Stimulated activated CD4-positive, alpha-beta T cell treated with anti-CD3 and anti-CD28 coated beads, Interleukin-2, amount 100 ng/mL, for 24 hours (primary cell): ENCODE measurements around the gene PCED1B.
"Not testable (repeated sequence)": the region's sequence is repeated elsewhere in the genome, so short reads cannot be mapped to it uniquely, and the experiment has no call there.

Experiments used
- DNase-seq, 2 donors: peaks; one replicate each; pipeline ENCODE4 v3.0.0-alpha.2; 2020

Gene PCED1B

GRCh38 chr12:47079468-47079980 lies at the start of gene PCED1B, which contains the start of gene AMIGO2:
Gene PCED1B, plus strand, starts transcription at chr12:47079621. Its CDS starts 155,443 bp downstream, at chr12:47235064.
Gene AMIGO2, minus strand, starts transcription at chr12:47079959. Its CDS starts 957 bp downstream, at chr12:47079002.
- DNase-seq = peak; percentile 70 to 77

DNA sequence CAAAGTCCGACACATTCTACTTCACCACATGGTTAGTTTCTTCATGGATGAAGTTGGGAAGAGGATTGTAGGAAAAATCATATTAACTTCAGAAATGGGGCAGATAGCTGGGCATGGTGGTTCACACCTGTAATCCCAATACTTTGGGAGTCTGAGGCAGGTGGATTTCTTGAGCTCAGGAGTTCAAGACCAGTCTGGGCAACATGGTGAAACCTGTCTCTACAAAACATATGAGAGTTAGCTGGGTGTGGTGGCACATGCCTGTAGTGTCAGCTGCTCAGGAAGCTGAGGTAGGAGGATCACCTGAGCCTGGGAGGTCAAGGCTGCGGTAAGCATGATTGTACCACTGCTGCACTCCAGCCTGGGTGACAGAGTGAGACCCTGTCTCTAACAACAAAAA lies 49.5 kb upstream of the PCED1B start:
- DNase-seq = no peak

- no peak for DNase-seq
These were observed 46.8 kb upstream of the PCED1B start for GRCh38 chr12:47032644-47033043.

DNA sequence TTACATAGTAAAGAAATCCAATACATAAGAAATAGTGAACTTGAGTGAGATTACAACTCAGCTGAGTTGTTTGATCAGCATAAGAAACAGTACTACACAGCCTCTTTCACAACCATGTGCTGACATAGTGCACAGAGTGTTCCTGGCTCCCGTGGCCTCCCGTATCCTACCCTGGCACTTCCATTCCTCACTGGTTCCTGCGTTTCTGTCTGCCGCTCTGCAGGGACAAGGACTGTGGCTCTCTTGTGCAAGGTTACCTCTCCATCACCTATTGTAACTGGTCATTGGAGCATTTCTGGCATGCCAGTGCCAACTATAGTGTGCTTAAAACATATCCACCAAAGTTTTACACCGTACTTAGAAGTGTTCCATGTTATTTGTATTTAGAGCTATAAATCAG lies 46.3 kb upstream of the PCED1B start:
- DNase-seq = no peak

GRCh38 chr12:47033789-47034555 lies 45.4 kb upstream of the PCED1B start:
- DNase-seq = no peak

GRCh38 chr12:47034661-47035060 lies 44.8 kb upstream of the PCED1B start:
- no peak for DNase-seq

- DNase-seq = no peak
These were observed 43.9 kb upstream of the PCED1B start for GRCh38 chr12:47035484-47035883.

DNA sequence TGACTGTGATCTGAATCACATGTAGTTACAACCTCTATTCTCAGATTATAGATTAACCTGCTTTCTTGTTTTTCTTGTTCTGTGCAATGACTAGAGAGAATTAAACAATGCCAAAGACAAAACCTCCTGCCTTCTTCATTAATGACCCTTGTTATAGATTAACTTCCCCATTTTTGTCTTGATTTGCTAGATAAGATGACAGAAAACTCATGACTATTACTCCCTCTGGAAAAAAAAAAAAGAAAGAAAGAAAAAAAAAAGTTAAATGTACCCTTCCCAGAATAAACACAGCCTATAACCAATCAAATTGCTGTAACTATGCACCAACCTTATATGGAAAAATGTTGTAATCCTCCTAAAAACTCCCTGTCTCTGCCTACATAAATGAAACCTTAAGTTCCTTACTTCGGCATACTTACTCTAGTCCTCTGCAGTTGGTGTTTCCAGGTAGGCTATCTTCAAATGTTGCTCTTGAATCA lies 41.1 kb upstream of the PCED1B start:
- DNase-seq = no peak

DNA sequence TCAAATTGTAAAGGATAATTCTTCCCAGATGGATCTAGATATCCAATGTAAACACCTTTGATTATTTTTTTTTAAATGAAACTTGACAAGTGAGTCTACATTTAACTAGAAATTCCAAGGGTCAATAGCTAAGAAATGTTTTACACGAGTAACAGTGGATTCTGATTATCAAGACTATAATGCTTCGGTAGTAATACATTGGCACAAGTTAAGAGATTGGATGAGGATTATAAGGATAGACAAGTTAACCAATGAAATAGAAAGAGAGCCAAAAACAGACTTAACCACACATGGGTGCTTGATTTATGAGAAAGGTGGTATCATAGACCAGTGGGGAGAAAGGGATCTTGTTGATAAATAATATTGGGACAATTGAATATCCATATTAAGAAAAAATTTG lies 40.3 kb upstream of the PCED1B start:
- no peak for DNase-seq

DNA sequence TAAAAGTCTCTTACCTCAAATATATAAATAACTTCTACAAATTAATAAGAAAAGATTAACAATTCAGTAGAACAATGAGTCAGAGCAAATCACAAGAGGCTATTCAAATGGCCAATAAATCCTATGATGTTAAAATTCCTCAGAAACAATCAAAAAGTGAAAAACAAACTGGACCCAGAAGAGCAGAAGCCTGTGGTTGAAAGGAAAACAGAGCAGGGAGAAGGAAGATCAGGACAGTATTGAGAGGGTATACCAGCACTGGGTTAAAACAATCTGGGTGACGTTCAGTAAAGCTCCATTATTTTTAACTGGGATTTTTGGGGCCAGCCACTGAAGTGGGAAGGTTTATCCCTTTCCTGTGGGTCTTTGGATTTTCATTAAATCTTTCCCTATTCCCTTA lies 39.7 kb upstream of the PCED1B start:
- DNase-seq = no peak

DNA sequence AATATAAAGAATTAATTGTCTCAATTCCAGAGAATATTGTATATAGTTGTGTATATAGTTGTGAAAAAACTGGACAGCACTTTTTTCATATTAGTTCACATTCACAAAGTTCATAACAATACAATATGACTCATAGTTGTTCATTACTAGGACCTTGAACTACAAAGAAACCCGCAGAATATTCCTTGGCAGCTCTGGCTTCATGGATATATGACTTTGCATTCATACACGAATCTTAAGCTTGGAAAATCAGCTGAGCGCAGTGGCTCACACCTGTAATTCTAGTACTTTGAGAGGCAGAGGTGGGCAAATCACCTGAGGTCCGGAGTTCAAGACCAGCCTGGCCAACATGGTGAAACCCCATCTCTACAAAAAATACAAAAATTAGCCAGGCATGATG lies 38.1 kb upstream of the PCED1B start:
- DNase-seq = no peak

- DNase-seq = no peak
These were observed 30.9 kb upstream of the PCED1B start for GRCh38 chr12:47048541-47048940.

- not testable (repeated sequence) for DNase-seq
These were observed 28.1 kb upstream of the PCED1B start for GRCh38 chr12:47051291-47051690.

DNA sequence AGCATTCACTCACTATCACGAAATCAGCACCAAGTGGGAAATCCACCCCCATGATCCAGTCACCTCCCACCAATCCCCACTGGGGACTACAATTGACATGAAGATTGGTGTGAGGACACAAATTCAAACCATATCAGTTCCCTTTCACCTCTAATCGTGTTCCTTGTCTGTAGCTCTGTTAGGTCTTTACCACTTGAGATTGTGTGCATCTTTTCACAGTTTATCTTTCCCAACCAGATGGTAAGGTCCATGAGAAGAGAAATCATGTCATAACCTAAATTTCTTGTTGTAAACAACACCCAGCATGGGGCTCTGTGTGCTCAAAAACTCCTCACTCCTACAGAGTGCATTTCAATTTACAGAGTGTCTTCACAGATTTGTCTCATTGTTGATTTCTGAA lies 27.1 kb upstream of the PCED1B start:
- no peak for DNase-seq

- no peak for DNase-seq
These were observed 25.5 kb upstream of the PCED1B start for GRCh38 chr12:47053961-47054360.

DNA sequence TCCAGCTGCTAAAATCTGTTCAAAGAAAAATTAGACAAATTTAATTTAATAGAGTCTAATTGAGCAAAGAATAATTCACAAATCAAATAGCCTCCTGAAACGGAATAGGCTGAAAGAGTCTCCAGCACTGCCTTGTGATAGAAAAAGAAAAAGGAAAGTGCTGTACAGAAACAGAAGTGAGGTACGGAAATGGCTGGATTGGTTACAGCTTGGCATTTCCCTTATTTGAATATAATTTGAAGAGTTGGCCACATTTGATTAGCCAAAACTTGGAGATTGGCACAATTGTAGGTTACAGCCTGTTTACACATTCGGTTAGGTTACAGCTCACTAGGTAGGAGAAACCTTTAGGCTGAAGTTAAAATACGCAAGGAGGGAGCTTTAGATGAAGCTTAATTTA lies 24.8 kb upstream of the PCED1B start:
- no peak for DNase-seq

DNA sequence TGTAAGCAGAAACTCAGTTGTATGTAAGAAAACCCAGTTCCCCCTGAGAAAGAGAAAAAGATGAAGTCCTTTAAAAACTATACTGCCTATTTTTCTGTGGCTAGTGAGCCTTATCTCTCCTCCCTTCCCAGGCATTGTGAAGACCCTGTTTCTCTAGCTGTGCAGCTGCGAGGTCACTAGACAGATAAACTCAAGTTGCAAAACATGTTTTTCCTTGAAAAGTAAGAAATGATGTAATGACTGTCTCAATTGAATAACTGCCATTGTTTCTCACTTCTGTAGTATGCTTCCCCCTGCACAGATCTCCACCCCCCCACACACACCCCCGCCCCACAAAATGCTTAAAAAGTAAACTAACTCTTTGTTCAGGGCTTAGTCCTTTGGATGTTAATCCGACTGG lies 23.6 kb upstream of the PCED1B start:
- DNase-seq = not testable (repeated sequence)

DNA sequence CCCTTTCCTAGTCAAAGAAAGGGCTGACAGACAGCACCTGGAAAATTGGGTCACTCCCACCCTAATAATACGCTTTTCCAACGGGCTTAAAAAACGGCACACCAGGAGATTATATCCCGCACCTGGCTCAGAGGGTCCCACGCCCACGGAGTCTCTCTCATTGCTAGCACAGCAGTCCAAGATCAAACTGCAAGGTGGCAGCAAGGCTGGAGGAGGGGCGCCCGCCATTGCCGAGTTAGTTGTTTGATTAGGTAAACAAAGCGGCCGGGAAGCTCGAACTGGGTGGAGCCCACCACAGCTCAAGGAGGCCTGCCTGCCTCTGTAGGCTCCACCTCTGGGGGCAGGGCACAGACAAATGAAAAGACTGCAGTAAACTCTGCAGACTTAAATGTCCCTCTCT lies 22.5 kb upstream of the PCED1B start:
- not testable (repeated sequence) for DNase-seq

GRCh38 chr12:47058640-47059039 lies 20.8 kb upstream of the PCED1B start:
- not testable (repeated sequence) for DNase-seq

DNA sequence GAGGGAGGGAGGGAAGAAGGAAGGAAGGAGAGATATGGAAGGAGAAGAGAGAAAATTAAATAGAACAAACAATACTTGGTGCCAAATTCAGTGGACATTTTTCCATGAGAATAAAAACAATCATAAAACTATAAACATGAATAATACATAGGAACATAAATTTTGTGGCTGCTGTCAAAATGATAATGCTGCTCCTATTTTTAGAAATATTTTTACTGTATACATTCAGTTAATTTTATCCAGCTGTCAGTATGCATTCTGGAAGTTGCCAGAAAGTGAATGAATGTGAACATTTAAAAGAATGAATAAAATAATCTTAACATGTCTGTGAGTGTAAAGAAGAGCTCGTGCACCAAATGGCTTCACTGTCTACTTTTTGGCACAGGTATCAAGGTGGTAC lies 13.9 kb upstream of the PCED1B start:
- DNase-seq = no peak

GRCh38 chr12:47066278-47067025 lies 13.0 kb upstream of the PCED1B start:
- DNase-seq = no peak

- DNase-seq = peak in 1 of 2 donors; percentile 23
These were observed 12.2 kb upstream of the PCED1B start for GRCh38 chr12:47067176-47067575.

DNA sequence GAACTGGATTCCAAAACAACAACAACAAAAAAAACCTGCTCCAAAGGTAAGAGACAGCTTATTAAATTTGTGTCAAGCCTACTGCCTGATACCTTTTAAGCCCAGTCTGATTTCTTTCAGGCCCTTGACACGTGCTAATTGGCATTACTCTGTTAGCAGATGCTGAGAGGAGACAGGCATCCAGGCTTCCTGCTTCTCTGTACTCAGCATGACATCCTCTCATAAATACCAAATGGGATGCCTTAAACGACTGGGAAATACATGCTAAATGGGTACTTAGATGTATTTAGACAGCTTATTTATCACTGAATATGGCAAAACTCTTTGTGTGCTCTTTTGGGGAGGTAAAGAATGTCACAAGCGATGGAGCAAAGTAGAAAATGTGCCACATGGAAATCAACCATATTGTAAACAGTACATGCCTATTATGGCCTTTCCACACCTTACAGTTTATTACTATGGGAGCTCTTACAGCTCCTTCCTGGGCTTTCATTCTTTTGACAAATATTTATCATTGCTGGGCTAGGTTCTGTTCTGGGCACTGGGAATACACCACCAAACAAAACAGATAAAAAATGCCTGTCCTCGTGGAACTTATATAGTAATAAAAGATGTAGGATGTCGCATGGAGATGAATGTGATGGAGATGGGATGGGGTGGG lies 11.5 kb upstream of the PCED1B start:
- no peak for DNase-seq
